ENCODE data around the gene RBM38.
"Not testable (repeated sequence)": the region's sequence is repeated elsewhere in the genome, so short reads cannot be mapped to it uniquely, and the experiment has no call there.

RBM38 gene

DNA sequence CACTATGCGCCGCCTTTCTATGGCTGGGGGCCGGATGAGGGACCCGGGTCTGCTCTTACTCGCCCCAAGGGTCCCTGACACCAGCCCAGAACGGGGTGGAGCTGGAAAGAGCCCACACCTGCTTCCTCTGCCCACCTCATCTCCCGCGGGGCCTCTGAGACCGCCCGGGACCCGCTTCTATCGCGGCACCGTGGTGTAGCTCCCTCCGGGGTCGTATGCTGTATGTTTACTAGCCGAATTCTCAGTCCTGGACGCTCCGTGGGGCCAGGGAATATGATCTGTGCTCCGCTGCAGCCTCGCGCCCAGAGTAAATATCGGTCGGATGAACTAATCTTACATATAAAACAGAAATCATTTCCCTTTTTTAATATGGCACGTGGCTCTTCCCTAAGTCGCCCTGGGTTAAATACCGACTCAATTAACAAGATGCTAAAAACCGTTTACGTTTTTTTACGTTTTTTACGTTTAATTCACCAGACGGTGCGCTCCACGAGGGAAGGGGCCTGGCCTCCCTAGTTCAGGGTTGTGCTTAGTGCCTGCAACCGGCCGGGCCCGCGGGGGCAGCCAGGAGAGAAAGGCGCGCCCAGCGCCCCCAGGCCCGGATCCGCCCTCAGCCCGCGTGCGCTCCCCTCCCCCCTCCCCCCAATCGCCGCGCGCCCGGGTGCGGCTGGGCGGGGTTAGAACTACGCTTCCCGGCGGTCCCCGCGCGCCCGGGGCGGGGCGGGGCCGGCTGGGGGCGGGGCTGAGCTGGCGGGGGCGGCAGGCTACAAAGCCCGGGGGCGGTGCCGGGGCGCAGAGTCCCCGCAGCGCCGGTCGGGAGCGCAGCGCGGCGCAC lies at the start of gene RBM38:
Gene RBM38 (plus strand): TSS at position 793 of the 835 bp plus-strand sequence. CDS start 186 bp downstream, outside the sequence.
- peak; percentile 80 for DNase-seq

- DNase-seq, result peak; percentile 11
Observed at GRCh38 chr20:57341663-57342062, 49.5 kb upstream of the RBM38 start.

DNA sequence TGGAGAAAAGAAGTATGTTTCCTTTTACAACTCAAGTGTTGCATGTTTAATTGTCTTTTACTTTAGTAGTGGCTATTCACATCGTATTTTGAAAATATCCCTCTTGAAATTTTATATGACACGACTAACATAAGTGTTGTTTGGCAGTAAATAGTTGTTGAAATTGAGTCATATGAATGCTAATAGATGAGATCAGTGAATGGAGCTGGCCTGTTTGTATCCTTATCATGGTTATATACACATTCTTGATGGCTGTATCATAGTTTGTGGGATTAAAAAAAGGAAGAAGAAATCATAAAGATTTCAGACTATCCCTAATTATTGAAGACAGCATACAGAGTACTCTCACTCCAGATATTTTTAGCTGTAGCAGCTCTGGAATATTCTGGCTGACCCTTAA lies 48.4 kb upstream of the RBM38 start:
- no peak for DNase-seq

DNA sequence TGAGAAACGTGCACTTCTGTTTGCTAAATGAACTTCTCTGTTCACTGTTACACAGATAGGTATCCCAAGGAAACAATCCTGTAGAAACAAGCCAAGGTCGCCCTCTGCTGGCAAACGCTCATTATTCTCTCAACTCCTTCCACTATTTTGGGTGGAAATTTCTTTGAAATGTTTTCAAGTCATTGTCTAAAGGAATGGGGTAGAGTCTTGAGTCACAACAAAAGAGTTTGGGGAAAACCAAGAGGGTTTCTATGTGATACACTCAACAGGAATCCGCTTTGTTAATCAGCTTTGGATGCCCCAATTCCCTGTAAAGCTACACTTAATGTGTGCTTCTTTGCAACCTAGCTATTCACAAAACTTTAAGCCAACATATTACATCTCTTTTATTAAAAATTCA lies 44.7 kb upstream of the RBM38 start:
- peak; percentile 61 for DNase-seq

DNA sequence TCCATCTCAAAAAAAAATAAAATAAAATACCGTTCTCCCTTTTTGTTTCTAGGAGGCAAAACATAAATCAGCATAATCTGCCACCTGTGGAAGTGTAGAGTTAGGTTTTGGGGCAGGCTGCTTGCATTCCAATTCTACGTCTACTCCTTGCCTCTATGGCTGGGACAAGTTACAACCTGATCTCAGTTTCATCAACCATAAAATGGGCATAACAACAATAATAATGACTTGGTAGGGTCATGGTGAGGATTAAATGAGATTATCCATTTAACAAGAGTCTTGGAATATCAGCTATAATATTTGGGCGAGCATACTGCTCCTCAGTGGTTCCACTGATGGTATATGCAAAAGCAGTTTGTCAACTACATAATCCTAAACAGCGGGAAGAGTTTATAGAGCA lies 43.8 kb upstream of the RBM38 start:
- DNase-seq, result no peak

DNA sequence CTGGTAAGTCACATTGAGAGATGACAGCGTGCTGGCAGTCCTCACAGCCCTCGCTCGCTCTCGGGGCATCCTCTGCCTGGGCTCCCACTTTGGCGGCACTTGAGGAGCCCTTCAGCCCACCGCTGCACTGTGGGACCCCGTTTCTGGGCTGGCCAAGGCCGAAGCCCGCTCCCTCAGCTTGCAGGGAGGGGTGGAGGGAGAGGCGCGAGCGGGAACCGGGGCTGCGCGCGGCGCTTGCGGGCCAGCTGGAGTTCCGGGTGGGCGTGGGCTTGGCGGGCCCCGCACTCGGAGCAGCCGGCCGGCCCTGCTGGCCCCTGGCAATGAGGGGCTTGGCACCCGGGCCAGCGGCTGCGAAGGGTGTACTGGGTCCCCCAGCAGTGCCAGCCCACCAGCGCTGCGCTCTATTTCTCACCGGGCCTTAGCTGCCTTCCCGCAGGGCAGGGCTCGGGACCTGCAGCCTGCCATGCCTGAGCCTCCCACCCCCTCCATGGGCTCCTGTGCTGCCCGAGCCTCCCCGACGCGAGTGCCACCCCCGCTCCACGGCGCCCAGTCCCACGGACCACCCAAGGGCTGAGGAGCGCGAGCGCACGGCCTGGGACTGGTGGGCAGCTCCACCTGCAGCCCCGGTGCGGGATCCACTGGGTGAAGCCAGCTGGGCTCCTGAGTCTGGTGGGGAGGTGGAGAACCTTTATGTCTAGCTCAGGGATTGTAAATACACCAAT lies 42.8 kb upstream of the RBM38 start:
- not testable (repeated sequence) for DNase-seq

DNA sequence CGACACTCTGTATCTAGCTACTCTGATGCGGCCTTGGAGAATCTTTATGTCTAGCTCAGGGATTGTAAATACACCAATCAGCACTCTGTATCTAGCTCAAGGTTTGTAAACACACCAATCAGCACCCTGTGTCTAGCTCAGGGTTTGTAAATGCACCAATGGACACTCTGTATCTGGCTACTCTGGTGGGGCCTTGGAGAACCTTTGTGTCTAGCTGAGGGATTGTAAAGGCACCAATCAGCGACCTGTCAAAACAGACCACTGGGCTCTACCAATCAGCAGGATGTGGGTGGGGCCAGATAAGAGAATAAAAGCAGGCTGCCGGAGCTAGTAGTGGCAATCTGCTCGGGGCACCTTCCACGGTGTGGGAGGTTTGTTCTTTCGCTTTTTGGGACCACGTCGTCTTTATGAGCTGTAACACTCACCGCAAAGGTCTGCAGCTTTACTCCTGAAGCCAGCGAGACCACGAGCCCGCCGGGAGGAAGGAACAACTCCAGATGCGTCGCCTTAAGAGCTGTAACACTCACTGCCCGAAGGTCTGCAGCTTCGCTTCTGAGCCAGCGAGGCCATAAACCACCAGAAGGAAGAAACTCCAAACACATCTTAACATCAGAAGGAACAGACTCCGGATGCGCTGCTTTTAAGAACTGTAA lies 42.1 kb upstream of the RBM38 start:
- DNase-seq, result not testable (repeated sequence)

GRCh38 chr20:57350081-57350710 lies 41.0 kb upstream of the RBM38 start:
- DNase-seq, result no peak

DNA sequence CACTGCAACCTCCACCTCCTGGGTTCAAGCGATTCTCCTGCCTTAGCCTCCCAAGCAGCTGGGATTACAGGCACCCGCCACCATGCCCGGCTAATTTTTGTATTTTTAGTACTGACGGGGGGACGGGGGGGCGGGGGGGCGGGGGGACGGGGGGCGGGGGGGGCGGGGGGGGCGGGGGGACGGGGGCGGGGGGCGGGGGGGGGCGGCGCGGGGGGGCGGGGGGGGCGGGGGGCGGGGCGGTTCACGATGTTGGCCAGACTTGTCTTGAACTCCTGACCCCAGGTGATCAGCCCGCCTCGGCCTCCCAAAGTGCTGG lies 40.5 kb upstream of the RBM38 start:
- not testable (repeated sequence) for DNase-seq

DNA sequence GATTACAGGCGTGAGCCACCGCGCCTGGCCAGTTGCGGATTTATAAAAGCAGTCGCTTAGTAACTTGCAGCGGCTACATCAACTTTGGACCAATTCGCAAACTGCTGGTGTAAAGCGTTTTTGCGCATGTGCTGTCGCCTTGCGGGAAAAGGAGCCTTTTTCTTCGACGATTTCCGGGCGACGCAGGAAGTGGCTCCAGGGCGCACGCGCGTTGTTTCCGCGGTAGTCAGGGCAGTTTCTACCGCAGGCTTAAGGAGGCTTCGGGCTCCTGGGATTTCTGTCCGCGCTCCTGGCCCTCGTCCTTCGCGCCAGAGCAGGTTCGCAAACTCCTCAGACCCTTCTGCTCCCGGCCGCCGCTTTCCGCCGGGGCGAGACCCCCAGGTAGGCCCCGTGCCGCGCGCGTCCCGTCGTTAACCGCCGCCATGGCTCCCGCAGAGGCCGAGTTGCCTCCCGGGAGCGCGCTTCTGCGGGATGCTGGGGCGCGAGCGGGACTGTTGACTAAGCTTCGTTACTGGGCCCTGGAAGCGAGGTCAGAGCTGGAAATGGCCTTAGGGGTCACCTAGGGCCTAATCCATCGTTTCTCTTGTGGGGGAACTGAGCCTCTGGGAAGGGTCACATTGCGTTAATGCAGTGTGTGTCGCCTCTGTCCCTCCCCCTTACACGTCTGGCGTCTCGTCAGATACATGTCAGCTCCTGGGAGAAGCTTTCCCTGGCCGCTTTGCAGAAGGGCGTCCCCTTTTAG lies 40.0 kb upstream of the RBM38 start, which contains the start of gene RAE1:
Gene RAE1 (plus strand): TSS at position 214 of the 742 bp plus-strand sequence. CDS start 2,784 bp downstream, outside the sequence.
- DNase-seq, result peak; percentile 88

DNA sequence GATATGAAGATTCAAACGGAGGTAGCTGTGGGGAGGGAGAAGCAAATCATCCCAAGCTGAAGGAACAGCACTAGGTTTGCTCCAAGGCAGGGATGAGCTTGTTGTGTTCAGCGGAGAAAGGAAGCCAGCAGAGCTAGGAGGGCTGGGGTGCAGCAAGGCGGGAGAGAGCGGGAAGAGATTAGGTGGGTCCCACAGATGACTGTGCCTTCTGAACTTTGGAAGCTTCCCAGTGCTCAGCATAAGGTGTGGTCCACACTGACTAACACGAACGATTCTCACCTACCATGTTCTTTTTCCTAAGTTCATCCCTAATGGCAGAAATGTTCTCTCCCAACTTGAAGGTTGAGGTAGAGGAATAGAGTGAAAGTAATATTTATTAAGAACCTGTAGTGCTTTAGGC lies 38.9 kb upstream of the RBM38 start:
- no peak for DNase-seq

GRCh38 chr20:57353351-57353750 lies 37.8 kb upstream of the RBM38 start:
- DNase-seq, result no peak

- DNase-seq, result no peak
Observed at GRCh38 chr20:57361517-57361916, 29.7 kb upstream of the RBM38 start.

DNA sequence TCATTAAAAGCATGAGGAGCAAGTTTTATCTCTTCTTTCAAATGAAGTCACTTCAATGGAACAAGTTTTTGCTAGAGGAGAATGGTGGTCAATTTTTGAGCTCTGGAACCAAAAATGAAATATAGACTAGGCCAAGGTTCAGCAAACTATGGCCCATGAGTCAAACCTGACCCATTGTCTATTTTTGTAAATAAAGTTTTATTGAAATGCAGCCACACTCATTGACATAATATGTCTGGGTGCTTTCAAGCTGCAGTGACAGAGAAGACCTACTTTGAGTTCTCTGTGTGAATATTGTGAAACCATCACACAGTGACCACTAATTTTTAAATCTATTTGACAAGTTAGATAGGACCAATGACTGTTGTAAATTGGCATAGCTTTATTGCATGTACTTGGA lies 26.7 kb upstream of the RBM38 start:
- no peak for DNase-seq

DNA sequence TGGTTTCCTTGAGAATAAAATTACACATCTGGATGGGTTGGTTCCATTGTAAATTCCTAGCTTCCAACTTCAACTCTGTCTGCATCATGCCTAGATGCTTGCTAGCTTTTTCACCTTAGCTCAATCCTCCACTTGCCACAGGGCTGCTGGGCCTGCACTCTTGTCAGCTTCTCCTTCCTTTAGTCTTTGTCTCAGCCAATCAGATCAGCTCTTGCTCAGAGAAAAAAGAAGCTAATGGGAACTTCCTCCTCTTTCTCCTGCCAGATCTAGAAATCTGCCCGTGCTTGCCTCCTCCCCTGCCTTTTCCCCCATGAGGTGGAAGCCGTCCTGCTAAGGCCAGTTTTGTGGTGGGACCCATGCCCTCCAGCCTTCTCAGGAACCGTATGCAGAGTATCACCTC lies 21.6 kb upstream of the RBM38 start:
- no peak for DNase-seq

- DNase-seq, result no peak
Observed at GRCh38 chr20:57370316-57370715, 20.9 kb upstream of the RBM38 start.

GRCh38 chr20:57371363-57371762 lies 19.8 kb upstream of the RBM38 start:
- no peak for DNase-seq

GRCh38 chr20:57372157-57372556 lies 19.0 kb upstream of the RBM38 start:
- no peak for DNase-seq

- no peak for DNase-seq
Observed at GRCh38 chr20:57372581-57373350, 18.4 kb upstream of the RBM38 start.

- no peak for DNase-seq
Observed at GRCh38 chr20:57374343-57374930, 16.8 kb upstream of the RBM38 start.

DNA sequence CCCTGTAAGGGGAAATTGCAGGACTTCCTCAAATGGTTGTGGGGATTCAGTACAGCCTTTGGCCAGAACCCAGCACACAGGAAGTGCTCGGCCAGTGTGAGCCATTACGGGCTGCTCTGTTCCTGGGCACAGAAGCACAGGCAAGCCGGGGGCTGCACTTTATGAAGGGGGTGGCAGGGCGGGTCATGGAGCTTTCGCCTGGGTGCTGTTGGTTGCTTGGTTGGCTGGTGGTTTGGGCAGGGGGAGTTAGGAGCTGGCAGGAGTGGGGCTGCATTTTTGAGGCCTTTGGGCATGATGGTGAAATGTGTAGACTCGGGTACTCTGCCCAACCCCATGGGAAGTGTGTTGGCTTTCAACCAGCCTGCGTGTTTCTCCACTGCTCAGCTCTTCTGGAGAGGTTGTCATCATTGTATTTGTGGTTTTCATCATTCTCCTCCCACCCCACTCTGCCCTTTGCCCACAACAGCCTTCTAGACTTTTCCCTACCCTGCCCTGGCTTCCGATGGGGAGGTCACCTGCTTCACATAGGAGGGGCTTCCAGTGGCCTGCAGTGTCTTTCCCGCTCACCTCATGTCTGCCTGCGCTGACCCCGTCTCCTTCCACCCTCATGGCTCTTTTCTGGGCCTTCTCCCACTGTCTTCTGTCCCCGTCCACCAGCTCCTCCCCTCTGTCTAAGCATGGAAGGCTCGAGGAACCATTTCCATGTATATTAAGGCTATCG lies 16.1 kb upstream of the RBM38 start:
- no peak for DNase-seq

Measured in NCI-H69 (cell line).